SW480 (cell line): ENCODE results near the gene SLC2A4RG.

Experiments
- DNase-seq: peaks from one replicate; pipeline ENCODE4 v3.0.0-alpha.2; 2016; ENCODE audit warnings: low spot score

Gene SLC2A4RG

GRCh38 chr20:63699466-63700198, 39.9 kb upstream of the SLC2A4RG start:
- no peak for DNase-seq

- DNase-seq, result no peak
Observed at GRCh38 chr20:63700199-63701050, 39.2 kb upstream of the SLC2A4RG start.

- DNase-seq, result no peak
Observed at GRCh38 chr20:63701051-63701328, 38.6 kb upstream of the SLC2A4RG start.

GRCh38 chr20:63701329-63702035, 38.1 kb upstream of the SLC2A4RG start:
- DNase-seq, result no peak

GRCh38 chr20:63702036-63702665, 37.4 kb upstream of the SLC2A4RG start:
- DNase-seq, result no peak

- no peak for DNase-seq
Observed at GRCh38 chr20:63702751-63703470, 36.7 kb upstream of the SLC2A4RG start.

- DNase-seq, result no peak
Observed at GRCh38 chr20:63703471-63703975, 36.1 kb upstream of the SLC2A4RG start.

GRCh38 chr20:63703976-63704748, 35.4 kb upstream of the SLC2A4RG start:
- DNase-seq, result no peak

- no peak for DNase-seq
Observed at GRCh38 chr20:63704749-63705117, 34.8 kb upstream of the SLC2A4RG start.

GRCh38 chr20:63705232-63706026, 34.1 kb upstream of the SLC2A4RG start:
- no peak for DNase-seq

- no peak for DNase-seq
Observed at GRCh38 chr20:63706027-63706695, 33.4 kb upstream of the SLC2A4RG start.

- peak; percentile 84 for DNase-seq
Observed at GRCh38 chr20:63706852-63707557, 32.6 kb upstream of the SLC2A4RG start.

GRCh38 chr20:63707558-63708300, 31.8 kb upstream of the SLC2A4RG start, which contains the start of the genes ARFRP1 and ZGPAT:
Gene ARFRP1, minus strand, starts transcription at chr20:63707976. Its CDS starts 885 bp downstream, at chr20:63707091.
Gene ZGPAT, plus strand, starts transcription at chr20:63708039. Its CDS starts 542 bp downstream, at chr20:63708581.
- peak; percentile 95 for DNase-seq

- peak; percentile 56 for DNase-seq
Observed at GRCh38 chr20:63708301-63709148, 31.1 kb upstream of the SLC2A4RG start.

GRCh38 chr20:63709149-63709527, 30.4 kb upstream of the SLC2A4RG start:
- DNase-seq, result no peak

- no peak for DNase-seq
Observed at GRCh38 chr20:63711085-63711645, 28.4 kb upstream of the SLC2A4RG start.

- no peak for DNase-seq
Observed at GRCh38 chr20:63712191-63712590, 27.4 kb upstream of the SLC2A4RG start.
